PC-9 (cell line): ENCODE results near the gene PRLHR. TPM values are rescaled to one million over a fixed set of nuclear protein-coding genes. Genes with fewer than 3 reads are reported as not detected.

Experiments
- BruUV-seq: library from RNA; stranded (reverse); fragments of 400-500 nt; replicated peaks from 2 replicates; lab custom pipeline; 2021; lab: Mats Ljungman, UMichigan
- CTCF ChIA-PET: fragments of 300-600 bp; sonication (Branson Sonifier 250); formaldehyde crosslinking; loops from one replicate; lab custom pipeline; 2022; ENCODE audit warnings: antibody characterized with exemption; lab: Charles Lee
- POLR2A ChIA-PET: fragments of 300-600 bp; sonication (Branson Sonifier 250); formaldehyde crosslinking; loops from one replicate; lab custom pipeline; 2022; ENCODE audit warnings: antibody characterized with exemption; ENCODE audit not compliant: unreplicated experiment; lab: Charles Lee
- DNase-seq, 2 experiments: peaks; one replicate each; pipeline versions ENCODE4 v3.0.0 to v3.0.0-alpha.2; 2015 to 2022; ENCODE audit warnings: mixed read lengths in 1 of 2
- H2AFZ ChIP-seq: fragments of 200-600 bp; sonication (generic); 2 replicates; pipeline ENCODE4 v1.8.1; 2017; ENCODE audit warnings: antibody characterized with exemption
- H3F3A ChIP-seq: fragments of 200-600 bp; sonication (generic); 2 replicates; pipeline ENCODE4 v1.8.1; 2017; ENCODE audit warnings: antibody characterized with exemption, mild to moderate bottlenecking, low read depth; ENCODE audit not compliant: insufficient read depth
- H3K27ac ChIP-seq: fragments of 200-600 bp; sonication (generic); 2 replicates; pipeline ENCODE4 v1.6.1; 2016; ENCODE audit warnings: mixed run types
- H3K27me3 ChIP-seq: fragments of 200-600 bp; sonication (generic); 2 replicates; pipeline ENCODE4 v1.6.1; 2016; ENCODE audit warnings: low read depth, mixed run types; ENCODE audit not compliant: insufficient read depth
- H3K36me3 ChIP-seq: fragments of 200-600 bp; sonication (generic); 2 replicates; pipeline ENCODE4 v1.6.1; 2016; ENCODE audit warnings: low read depth, mixed run types
- H3K4me1 ChIP-seq: fragments of 200-600 bp; sonication (generic); replicated peaks from 2 replicates; pipeline ENCODE4 v1.6.1; 2016; ENCODE audit warnings: mixed run types; ENCODE audit not compliant: insufficient read depth
- H3K4me2 ChIP-seq: fragments of 200-600 bp; sonication (generic); 2 replicates; pipeline ENCODE4 v1.6.1; 2017; ENCODE audit warnings: mixed run types
- H3K4me3 ChIP-seq: fragments of 200-600 bp; sonication (generic); 2 replicates; pipeline ENCODE4 v1.6.1; 2016; ENCODE audit warnings: mixed run types
- H3K79me2 ChIP-seq: fragments of 200-600 bp; sonication (generic); 2 replicates; pipeline ENCODE4 v1.6.1; 2017; ENCODE audit warnings: low read depth, mixed run types
- H3K9me2 ChIP-seq: fragments of 200-600 bp; sonication (generic); 2 replicates; pipeline ENCODE4 v1.8.1; 2017; ENCODE audit warnings: mild to moderate bottlenecking; ENCODE audit not compliant: insufficient read depth
- H3K9me3 ChIP-seq: fragments of 200-600 bp; sonication (generic); 2 replicates; pipeline ENCODE4 v1.8.1; 2016; ENCODE audit warnings: low read depth; ENCODE audit not compliant: insufficient read depth
- H4K20me1 ChIP-seq: fragments of 200-600 bp; sonication (generic); 2 replicates; pipeline ENCODE4 v1.8.1; 2017; ENCODE audit not compliant: insufficient read depth
- EZH2 ChIP-seq: fragments of 200-600 bp; sonication (generic); IDR thresholded peaks from 2 replicates; pipeline ENCODE4 v1.8.0; 2017; ENCODE audit warnings: antibody characterized with exemption, low read depth
- intact Hi-C: fragments of 100-400 bp; cut with micrococcal nuclease; formaldehyde crosslinking; loops from one replicate; pipeline ENCODE4 v1.10.0; 2022; ENCODE audit not compliant: unreplicated experiment
- total RNA-seq: library from RNA; stranded (reverse); gene quantifications from 2 replicates; pipeline ENCODE4 v1.2.3, GENCODE V29; 2021
- TF ChIP-seq, protein P1 (sequence below): fragments of 200-600 bp; sonication (generic); conservative IDR thresholded peaks from 2 replicates; pipeline ENCODE4 v1.6.1; 2017; ENCODE audit warnings: mixed run types, antibody characterized with exemption, mild to moderate bottlenecking, moderate library complexity

Gene PRLHR
- total RNA-seq, 1 experiment from 2014 or later = not detected

DNA sequence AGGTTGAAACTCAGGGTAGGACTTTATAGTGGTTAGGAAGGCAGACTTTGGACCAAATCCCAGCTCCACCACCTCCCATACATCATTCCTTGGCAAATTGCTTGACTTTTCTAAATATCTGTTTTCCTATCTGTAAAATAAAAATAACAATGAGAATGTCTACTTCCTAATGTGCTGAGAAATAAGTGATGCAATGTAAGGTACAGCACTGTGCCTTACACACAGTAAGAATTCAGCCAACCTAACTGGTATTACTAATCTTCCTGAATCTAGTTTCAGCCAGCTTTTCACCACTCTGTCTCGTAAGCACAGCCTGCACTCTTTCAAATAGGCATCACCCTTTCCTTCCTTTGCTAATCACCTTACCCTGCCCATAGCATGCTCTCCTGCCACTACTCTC lies 9.7 kb downstream of the PRLHR start:
- Histone ChIP-seq H3K4me2 (no peak overlapping the region), H3K9me2 (no peaks in the 10 kb centered on the region), H2AFZ (no peak overlapping the region), H3K36me3 (no peaks in the 10 kb centered on the region), H4K20me1 (no peaks in the 10 kb centered on the region), H3K9me3 (no peaks in the 10 kb centered on the region), H3K79me2 (no peaks in the 10 kb centered on the region), H3K4me1 (no peaks in the 10 kb centered on the region), H3F3A (peaks cover 8% of the 10 kb centered on the region; the same call in 1 of the 2 replicates), H3K27me3 (no peaks in the 10 kb centered on the region), H3K27ac (no peak overlapping the region), H3K4me3 (no peak overlapping the region)
- no TSS peak for BruUV-seq
- no peak for DNase-seq
- intact Hi-C loops = no loop called here
- POLR2A ChIA-PET = no interaction called here
- TF ChIP-seq EZH2 = no peak
- TF ChIP-seq, protein P1, sequence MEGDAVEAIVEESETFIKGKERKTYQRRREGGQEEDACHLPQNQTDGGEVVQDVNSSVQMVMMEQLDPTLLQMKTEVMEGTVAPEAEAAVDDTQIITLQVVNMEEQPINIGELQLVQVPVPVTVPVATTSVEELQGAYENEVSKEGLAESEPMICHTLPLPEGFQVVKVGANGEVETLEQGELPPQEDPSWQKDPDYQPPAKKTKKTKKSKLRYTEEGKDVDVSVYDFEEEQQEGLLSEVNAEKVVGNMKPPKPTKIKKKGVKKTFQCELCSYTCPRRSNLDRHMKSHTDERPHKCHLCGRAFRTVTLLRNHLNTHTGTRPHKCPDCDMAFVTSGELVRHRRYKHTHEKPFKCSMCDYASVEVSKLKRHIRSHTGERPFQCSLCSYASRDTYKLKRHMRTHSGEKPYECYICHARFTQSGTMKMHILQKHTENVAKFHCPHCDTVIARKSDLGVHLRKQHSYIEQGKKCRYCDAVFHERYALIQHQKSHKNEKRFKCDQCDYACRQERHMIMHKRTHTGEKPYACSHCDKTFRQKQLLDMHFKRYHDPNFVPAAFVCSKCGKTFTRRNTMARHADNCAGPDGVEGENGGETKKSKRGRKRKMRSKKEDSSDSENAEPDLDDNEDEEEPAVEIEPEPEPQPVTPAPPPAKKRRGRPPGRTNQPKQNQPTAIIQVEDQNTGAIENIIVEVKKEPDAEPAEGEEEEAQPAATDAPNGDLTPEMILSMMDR = no peak
- CTCF ChIA-PET = no interaction called here

DNA sequence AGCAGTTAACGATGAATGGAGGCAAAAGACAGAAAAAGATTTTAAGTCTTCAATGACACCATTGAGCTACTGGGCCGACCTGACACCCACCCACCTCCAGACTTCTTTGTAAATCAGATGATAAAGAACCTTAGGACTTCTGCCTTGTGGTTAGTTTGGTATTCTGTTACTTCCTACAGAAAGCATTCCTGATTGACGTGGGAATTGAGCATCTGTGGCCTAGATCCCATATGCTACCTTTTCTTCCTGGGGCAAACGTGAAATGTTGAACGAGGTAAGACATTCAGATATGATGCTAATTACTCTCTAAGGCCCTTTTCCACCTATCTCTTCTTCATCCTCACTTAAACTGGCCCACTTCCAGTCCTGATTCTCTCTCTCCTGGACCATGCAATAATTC lies 10.2 kb downstream of the PRLHR start:
- ChIA-PET CTCF (no interaction called here), POLR2A (interaction anchor here (0.6 kb wide), 1 partner anchor 446 kb away, joined by 4 read pairs; no protein-coding TSS in a partner anchor)
- Histone ChIP-seq H3K27ac (no peak overlapping the region), H3K4me3 (no peak overlapping the region), H3K27me3 (no peaks in the 10 kb centered on the region), H3F3A (peaks cover 8% of the 10 kb centered on the region; the same call in 1 of the 2 replicates), H3K4me2 (no peak overlapping the region), H3K36me3 (no peaks in the 10 kb centered on the region), H3K9me3 (no peaks in the 10 kb centered on the region), H2AFZ (no peak overlapping the region), H3K9me2 (no peaks in the 10 kb centered on the region), H3K79me2 (no peaks in the 10 kb centered on the region), H3K4me1 (no peaks in the 10 kb centered on the region), H4K20me1 (no peaks in the 10 kb centered on the region)
- no peak for DNase-seq
- intact Hi-C loops = no loop called here
- no TSS peak for BruUV-seq
- no peak for TF ChIP-seq EZH2
- TF ChIP-seq, protein P1 = no peak

DNA sequence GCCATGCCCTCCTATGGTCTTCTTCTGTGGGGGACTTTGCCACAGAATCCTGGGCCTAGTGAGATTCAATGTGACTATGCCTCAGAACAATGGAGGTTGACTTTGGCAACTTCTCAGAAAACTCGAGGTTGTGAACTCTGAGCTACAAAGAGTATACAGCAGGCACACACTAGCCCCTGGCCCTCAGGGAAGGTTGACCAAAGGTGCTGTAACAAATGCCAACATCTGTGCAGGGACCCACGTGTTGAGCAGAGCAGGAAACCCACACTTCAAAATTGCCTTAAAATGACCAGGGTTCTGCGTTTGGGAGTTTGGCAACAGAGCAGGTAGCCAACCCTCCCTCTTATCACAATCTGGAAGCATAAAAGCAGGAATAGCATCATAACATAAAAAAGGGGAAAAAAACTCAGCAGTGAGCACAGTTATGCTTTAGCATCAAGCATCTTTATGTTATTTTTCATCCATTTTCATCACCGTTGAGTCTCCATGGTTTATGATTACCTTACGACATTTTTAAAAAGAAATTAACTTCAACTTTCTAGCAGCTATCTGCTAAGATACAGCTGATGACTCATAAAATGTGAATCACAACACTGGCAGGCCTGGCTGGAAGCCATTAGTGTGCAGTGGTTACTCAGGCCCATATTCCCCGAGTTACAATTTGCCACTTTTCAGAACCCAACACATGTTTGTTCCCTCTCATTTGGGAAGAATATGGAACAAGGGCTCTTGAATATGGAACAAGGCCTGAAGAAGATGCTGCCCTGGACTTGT lies 11.1 kb downstream of the PRLHR start:
- no peak overlapping the region for H2AFZ ChIP-seq
- H3K36me3 ChIP-seq = no peaks in the 10 kb centered on the region
- POLR2A ChIA-PET = interaction anchor here (0.6 kb wide), 1 partner anchor 446 kb away, joined by 4 read pairs; no protein-coding TSS in a partner anchor
- TF ChIP-seq, protein P1 = no peak
- no peak for TF ChIP-seq EZH2
- no peak overlapping the region for H3K27ac ChIP-seq
- CTCF ChIA-PET = no interaction called here
- DNase-seq = peak in 1 of 2 experiments; percentile 4
- H4K20me1 ChIP-seq = no peaks in the 10 kb centered on the region
- no peaks in the 10 kb centered on the region for H3K79me2 ChIP-seq
- no peaks in the 10 kb centered on the region for H3K27me3 ChIP-seq
- intact Hi-C loops = no loop called here
- H3K4me1 ChIP-seq = no peaks in the 10 kb centered on the region
- H3F3A ChIP-seq = peaks cover 8% of the 10 kb centered on the region; the same call in 1 of the 2 replicates
- no peaks in the 10 kb centered on the region for H3K9me2 ChIP-seq
- no peaks in the 10 kb centered on the region for H3K9me3 ChIP-seq
- H3K4me2 ChIP-seq = no peak overlapping the region
- no TSS peak for BruUV-seq
- no peak overlapping the region for H3K4me3 ChIP-seq
